ENCODE measurements around the gene RALY. TPM values are rescaled to one million over a fixed set of nuclear protein-coding genes. Genes with fewer than 3 reads are reported as not detected.

RALY gene
- total RNA-seq, 1 donor from 2014 or later: 236 TPM

- H3K36me3 Mint-ChIP-seq (ENCODE audit: insufficient read depth): peaks cover 6% of the 10 kb centered on the region
These were observed 80.5 kb downstream of the RALY start for GRCh38 chr20:34074101-34074760.

GRCh38 chr20:34075647-34076046 lies 81.9 kb downstream of the RALY start:
- no peaks in the 10 kb centered on the region for H3K4me1 Mint-ChIP-seq (ENCODE audit: low read depth)
- no peak for DNase-seq (ENCODE audit: low spot score, unreplicated experiment)
- TF ChIP-seq CTCF (IDR thresholded peaks at IDR 0.05; ENCODE audit: unreplicated experiment): no peak
- H3K36me3 Mint-ChIP-seq (ENCODE audit: insufficient read depth): peaks cover 9% of the 10 kb centered on the region
- no peak overlapping the region for H3K4me3 Mint-ChIP-seq (ENCODE audit: low read depth)
- H3K27me3 Mint-ChIP-seq: no peaks in the 10 kb centered on the region
- H3K9me3 Mint-ChIP-seq (ENCODE audit: low read depth): no peaks in the 10 kb centered on the region
- no peak overlapping the region for H3K27ac Mint-ChIP-seq

More at GRCh38 chr20:34074101-34074760, 80.5 kb downstream of the RALY start:
- no peaks in the 10 kb centered on the region for H3K27me3 Mint-ChIP-seq
- no peak overlapping the region for H3K27ac Mint-ChIP-seq
- no peak for TF ChIP-seq CTCF (IDR thresholded peaks at IDR 0.05; ENCODE audit: unreplicated experiment)
- DNase-seq (ENCODE audit: low spot score, unreplicated experiment): no peak
- H3K9me3 Mint-ChIP-seq (ENCODE audit: low read depth): no peaks in the 10 kb centered on the region
- H3K4me3 Mint-ChIP-seq (ENCODE audit: low read depth): no peak overlapping the region
- no peaks in the 10 kb centered on the region for H3K4me1 Mint-ChIP-seq (ENCODE audit: low read depth)

GRCh38 chr20:34076952-34077351 lies 83.2 kb downstream of the RALY start:
- no peak overlapping the region for H3K27ac Mint-ChIP-seq
- H3K27me3 Mint-ChIP-seq: no peaks in the 10 kb centered on the region
- DNase-seq (ENCODE audit: low spot score, unreplicated experiment): no peak
- H3K36me3 Mint-ChIP-seq (ENCODE audit: insufficient read depth): peaks cover 11% of the 10 kb centered on the region
- no peak for TF ChIP-seq CTCF (IDR thresholded peaks at IDR 0.05; ENCODE audit: unreplicated experiment)
- no peak overlapping the region for H3K4me3 Mint-ChIP-seq (ENCODE audit: low read depth)
- no peaks in the 10 kb centered on the region for H3K9me3 Mint-ChIP-seq (ENCODE audit: low read depth)
- H3K4me1 Mint-ChIP-seq (ENCODE audit: low read depth): no peaks in the 10 kb centered on the region

GRCh38 chr20:34078540-34078939 lies 84.8 kb downstream of the RALY start:
- Mint-ChIP-seq H3K27me3 (no peaks in the 10 kb centered on the region), H3K36me3 (ENCODE audit: insufficient read depth) (peaks cover 11% of the 10 kb centered on the region), H3K27ac (no peak overlapping the region), H3K4me3 (ENCODE audit: low read depth) (no peak overlapping the region), H3K4me1 (ENCODE audit: low read depth) (no peaks in the 10 kb centered on the region), H3K9me3 (ENCODE audit: low read depth) (no peaks in the 10 kb centered on the region)
- TF ChIP-seq CTCF (IDR thresholded peaks at IDR 0.05; ENCODE audit: unreplicated experiment): no peak
- DNase-seq (ENCODE audit: low spot score, unreplicated experiment): no peak

GRCh38 chr20:34079818-34080217 lies 86.1 kb downstream of the RALY start:
- Mint-ChIP-seq H3K4me1 (ENCODE audit: low read depth) (no peaks in the 10 kb centered on the region), H3K9me3 (ENCODE audit: low read depth) (no peaks in the 10 kb centered on the region), H3K4me3 (ENCODE audit: low read depth) (no peak overlapping the region), H3K36me3 (ENCODE audit: insufficient read depth) (peaks cover 19% of the 10 kb centered on the region), H3K27ac (no peak overlapping the region), H3K27me3 (no peaks in the 10 kb centered on the region)
- DNase-seq (ENCODE audit: low spot score, unreplicated experiment): no peak
- TF ChIP-seq CTCF (IDR thresholded peaks at IDR 0.05; ENCODE audit: unreplicated experiment): no peak

Data from progenitor cell of endocrine pancreas (in vitro differentiated cells).